ENCODE data around the gene PDGFA. TPM values are rescaled to one million over a fixed set of nuclear protein-coding genes. Genes with fewer than 3 reads are reported as not detected.

Gene PDGFA
- total RNA-seq, 4 donors from 2014 or later = 16.2 to 41.6 (median 22.0) TPM

DNA sequence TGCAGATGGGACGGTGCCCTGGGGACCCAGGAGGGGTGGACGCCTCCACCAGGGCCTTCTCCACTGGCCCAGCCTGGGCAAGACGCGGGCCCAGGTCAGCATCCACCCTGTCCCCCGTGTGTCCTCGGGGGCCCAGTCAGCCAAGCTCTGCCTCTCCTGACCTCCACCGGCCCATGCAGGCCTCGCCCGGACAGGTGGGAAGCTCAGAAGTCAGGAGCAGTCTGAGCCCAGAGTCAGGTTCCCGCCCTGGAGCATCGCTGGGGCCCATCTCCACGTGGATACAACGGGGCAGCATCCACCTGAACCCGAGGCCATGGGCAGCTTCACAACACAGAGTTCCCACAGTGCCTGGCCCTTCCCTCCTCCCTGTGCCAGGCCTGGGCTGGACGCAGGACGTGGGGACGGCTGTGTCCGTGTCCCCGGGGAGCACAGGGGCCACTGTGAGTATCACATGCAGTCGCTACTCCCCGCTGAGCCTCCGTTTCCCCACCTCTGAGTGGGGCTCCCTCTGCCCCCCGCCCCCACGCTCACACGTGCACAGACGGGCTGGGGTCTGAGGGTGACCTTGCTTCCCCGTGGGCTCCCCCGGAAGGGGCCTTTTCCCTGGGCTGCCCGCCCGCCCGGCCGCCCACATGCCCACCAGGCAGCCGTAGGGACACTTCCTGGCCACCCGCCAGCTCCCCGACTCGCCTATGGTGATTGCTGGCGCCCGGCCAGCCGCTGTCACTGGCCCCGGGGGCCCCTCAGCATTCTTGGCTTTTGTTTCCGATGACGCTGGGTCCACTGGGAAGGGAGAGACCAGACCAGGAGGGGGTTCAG lies 64.3 kb downstream of the PDGFA start:
- Histone ChIP-seq H3K9me3 (no peaks in the 10 kb centered on the region), H3K4me3 (no peak overlapping the region), H3K4me1 (peaks cover 17% of the 10 kb centered on the region), H3K27ac (no peak overlapping the region), H3K36me3 (no peaks in the 10 kb centered on the region), H3K27me3 (peaks cover 35% of the 10 kb centered on the region)
- DNase-seq (ENCODE audit: low spot score in 2 of 2) = no peak
- WGBS = no CpG with 5 or more reads among the region's 42 CpGs
- TF ChIP-seq POLR2AphosphoS5 (IDR thresholded peaks at IDR 0.05) (no peak), EP300 (IDR thresholded peaks at IDR 0.05) (no peak), POLR2A (IDR thresholded peaks at IDR 0.05) (no peak)
- TF ChIP-seq, protein P1, sequence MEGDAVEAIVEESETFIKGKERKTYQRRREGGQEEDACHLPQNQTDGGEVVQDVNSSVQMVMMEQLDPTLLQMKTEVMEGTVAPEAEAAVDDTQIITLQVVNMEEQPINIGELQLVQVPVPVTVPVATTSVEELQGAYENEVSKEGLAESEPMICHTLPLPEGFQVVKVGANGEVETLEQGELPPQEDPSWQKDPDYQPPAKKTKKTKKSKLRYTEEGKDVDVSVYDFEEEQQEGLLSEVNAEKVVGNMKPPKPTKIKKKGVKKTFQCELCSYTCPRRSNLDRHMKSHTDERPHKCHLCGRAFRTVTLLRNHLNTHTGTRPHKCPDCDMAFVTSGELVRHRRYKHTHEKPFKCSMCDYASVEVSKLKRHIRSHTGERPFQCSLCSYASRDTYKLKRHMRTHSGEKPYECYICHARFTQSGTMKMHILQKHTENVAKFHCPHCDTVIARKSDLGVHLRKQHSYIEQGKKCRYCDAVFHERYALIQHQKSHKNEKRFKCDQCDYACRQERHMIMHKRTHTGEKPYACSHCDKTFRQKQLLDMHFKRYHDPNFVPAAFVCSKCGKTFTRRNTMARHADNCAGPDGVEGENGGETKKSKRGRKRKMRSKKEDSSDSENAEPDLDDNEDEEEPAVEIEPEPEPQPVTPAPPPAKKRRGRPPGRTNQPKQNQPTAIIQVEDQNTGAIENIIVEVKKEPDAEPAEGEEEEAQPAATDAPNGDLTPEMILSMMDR (IDR thresholded peaks at IDR 0.05) = no peak

DNA sequence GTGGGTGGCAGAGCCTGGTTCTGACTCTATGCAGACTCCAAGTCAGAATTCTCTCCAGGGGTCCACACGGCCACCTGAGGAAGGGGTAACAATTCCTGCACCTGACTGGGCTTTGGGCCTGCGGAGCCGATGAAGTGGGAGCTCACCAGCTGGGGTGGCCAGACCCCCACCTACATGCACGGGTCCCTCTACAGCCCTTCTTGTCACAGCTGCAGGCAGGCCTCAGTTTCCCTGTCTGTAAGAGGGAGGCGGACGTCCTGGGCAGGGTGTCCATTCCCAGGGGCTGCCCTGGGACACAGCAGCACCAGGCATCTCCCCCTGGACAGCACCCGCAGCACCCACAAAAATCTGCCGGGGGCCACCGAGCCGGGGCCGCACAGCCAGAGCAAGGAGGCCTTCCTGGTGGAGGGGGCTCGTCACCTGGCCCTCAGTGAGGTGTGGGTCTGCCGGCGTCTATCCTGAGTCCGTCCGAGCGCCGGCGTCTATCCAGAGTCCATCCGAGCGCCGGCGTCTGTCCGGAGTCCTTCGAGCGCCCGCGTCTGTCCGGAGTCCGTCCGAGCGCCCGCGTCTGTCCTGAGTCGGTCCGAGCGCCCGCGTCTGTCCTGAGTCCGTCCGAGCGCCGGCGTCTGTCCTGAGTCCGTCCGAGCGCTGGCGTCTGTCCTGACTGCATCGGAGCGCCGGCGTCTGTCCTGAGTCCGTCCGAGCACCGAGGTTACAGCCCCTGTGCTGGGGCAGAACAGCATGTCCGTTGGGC lies 65.1 kb downstream of the PDGFA start:
- Histone ChIP-seq H3K36me3 (no peaks in the 10 kb centered on the region), H3K9me3 (no peaks in the 10 kb centered on the region), H3K4me3 (no peak overlapping the region), H3K4me1 (peaks cover 15% of the 10 kb centered on the region), H3K27ac (no peak overlapping the region), H3K27me3 (peaks cover 35% of the 10 kb centered on the region)
- TF ChIP-seq, protein P1 (IDR thresholded peaks at IDR 0.05) = no peak
- TF ChIP-seq POLR2A (IDR thresholded peaks at IDR 0.05) (no peak), POLR2AphosphoS5 (IDR thresholded peaks at IDR 0.05) (no peak), EP300 (IDR thresholded peaks at IDR 0.05) (no peak)
- DNase-seq (ENCODE audit: low spot score in 2 of 2) = no peak
- WGBS = 100% methylated on average over 3 of the region's 56 CpGs

DNA sequence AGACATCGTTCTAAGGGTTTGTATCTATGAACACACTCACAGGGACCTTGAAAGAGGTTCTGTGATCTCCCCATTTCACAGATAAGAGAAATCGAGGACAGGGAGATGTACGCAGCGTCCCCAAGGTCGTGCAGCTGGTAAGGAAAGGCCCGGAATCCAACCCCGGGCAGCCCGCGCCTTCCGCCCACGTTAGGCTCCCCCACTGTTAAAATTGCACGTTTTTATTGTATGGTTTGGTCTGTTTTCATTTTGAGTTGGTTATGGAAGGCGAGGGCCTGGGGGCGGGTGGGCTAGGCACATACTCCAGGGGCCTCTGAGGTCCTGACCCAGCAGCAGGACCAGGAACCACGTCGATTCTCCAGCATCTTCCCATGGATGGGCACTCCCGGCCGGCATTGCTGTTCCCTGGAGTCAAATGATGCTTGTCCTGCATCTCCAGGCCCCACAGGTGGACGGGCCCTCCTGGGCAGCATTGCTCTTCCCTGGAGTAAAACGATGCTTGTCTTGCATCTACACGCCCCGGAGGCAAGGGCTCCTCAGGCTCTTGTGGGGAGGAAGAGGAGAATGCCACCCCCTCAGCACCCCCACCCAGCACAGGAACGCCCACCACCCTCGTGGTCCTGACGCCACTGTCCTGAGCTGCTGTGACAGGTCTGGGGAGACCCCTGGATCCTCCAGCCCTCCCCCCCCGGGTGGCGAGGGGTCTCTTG lies 65.9 kb downstream of the PDGFA start:
- H3K27ac ChIP-seq = no peak overlapping the region
- H3K4me1 ChIP-seq = peaks cover 15% of the 10 kb centered on the region
- H3K27me3 ChIP-seq = peaks cover 35% of the 10 kb centered on the region
- H3K4me3 ChIP-seq = no peak overlapping the region
- H3K9me3 ChIP-seq = no peaks in the 10 kb centered on the region
- TF ChIP-seq, protein P1 (IDR thresholded peaks at IDR 0.05) = no peak
- no peak for TF ChIP-seq EP300 (IDR thresholded peaks at IDR 0.05)
- TF ChIP-seq POLR2A (IDR thresholded peaks at IDR 0.05) = no peak
- no peak for TF ChIP-seq POLR2AphosphoS5 (IDR thresholded peaks at IDR 0.05)
- H3K36me3 ChIP-seq = no peaks in the 10 kb centered on the region
- 89% methylated on average over 27 of the region's 27 CpGs for WGBS
- no peak for DNase-seq (ENCODE audit: low spot score in 2 of 2)

DNA sequence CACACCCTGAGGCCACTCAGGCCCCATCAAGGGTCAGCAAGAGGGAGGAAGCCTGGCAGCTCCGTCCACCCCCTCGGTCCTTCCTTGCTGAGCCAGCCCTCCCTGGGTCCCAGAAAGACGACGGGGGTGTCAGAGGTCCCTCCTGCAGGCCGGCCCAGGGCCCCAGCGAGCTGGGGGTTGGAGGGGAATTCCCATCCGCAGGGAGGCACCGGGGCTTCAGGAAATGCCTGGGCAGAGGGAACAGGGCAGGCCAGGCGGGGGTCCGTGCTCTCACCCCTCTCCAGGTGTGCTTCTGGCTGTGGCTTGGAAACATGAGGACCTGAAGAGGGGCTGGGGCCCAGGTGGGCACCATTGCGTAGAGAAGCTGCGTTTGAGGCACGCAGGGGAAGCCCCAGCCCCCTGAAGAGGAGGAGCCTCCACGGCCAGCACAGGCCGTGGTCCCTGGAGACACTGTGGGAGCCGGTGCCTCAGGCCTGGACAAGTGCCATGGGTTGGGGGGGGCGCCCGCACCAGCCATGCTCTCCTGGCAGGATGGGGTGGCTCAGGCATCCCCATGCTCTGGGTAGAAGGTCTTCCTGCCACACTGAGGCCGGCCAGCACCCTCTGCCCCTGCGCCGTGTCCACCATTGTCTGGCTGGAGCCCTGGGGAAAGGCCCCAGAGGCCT lies 66.7 kb downstream of the PDGFA start:
- no peak overlapping the region for H3K27ac ChIP-seq
- H3K4me3 ChIP-seq = no peak overlapping the region
- no peak for DNase-seq (ENCODE audit: low spot score in 2 of 2)
- H3K9me3 ChIP-seq = no peaks in the 10 kb centered on the region
- no peaks in the 10 kb centered on the region for H3K36me3 ChIP-seq
- no peak for TF ChIP-seq POLR2AphosphoS5 (IDR thresholded peaks at IDR 0.05)
- no peak for TF ChIP-seq POLR2A (IDR thresholded peaks at IDR 0.05)
- TF ChIP-seq, protein P1 (IDR thresholded peaks at IDR 0.05) = no peak
- TF ChIP-seq EP300 (IDR thresholded peaks at IDR 0.05) = no peak
- peaks cover 35% of the 10 kb centered on the region for H3K27me3 ChIP-seq
- peaks cover 15% of the 10 kb centered on the region for H3K4me1 ChIP-seq
- WGBS = 48% methylated on average over 5 of the region's 21 CpGs
